ENCODE results near the gene ERC1.
"Not testable (repeated sequence)": the region's sequence is repeated elsewhere in the genome, so short reads cannot be mapped to it uniquely, and the experiment has no call there.

The ERC1 gene

GRCh38 chr12:1034751-1035457 lies 43.9 kb downstream of the ERC1 start:
- Histone ChIP-seq H3K27ac (ENCODE audit: low read length) (no peak overlapping the region), H3K9ac (ENCODE audit: low read length) (no peak overlapping the region), H3K9me3 (ENCODE audit: control insufficient read depth, low read depth, low read length) (no peaks in the 10 kb centered on the region), H3K4me1 (ENCODE audit: control insufficient read depth, low read depth, low read length) (no peaks in the 10 kb centered on the region), H3K27me3 (ENCODE audit: control insufficient read depth, insufficient read depth, low read length) (no peaks in the 10 kb centered on the region), H3K36me3 (ENCODE audit: control insufficient read depth, low read depth, low read length) (no peaks in the 10 kb centered on the region), H3K4me3 (ENCODE audit: low read length) (no peak overlapping the region)

- H3K4me3 ChIP-seq (ENCODE audit: low read length): no peak overlapping the region
- H3K36me3 ChIP-seq (ENCODE audit: control insufficient read depth, low read depth, low read length): no peaks in the 10 kb centered on the region
- H3K9me3 ChIP-seq (ENCODE audit: control insufficient read depth, low read depth, low read length): no peaks in the 10 kb centered on the region
- H3K27me3 ChIP-seq (ENCODE audit: control insufficient read depth, insufficient read depth, low read length): no peaks in the 10 kb centered on the region
- peaks cover 3% of the 10 kb centered on the region for H3K4me1 ChIP-seq (ENCODE audit: control insufficient read depth, low read depth, low read length)
- no peak overlapping the region for H3K27ac ChIP-seq (ENCODE audit: low read length)
- no peak overlapping the region for H3K9ac ChIP-seq (ENCODE audit: low read length)
These were observed 50.5 kb downstream of the ERC1 start for GRCh38 chr12:1041478-1041877.

- H3K36me3 ChIP-seq (ENCODE audit: control insufficient read depth, low read depth, low read length): no peaks in the 10 kb centered on the region
- H3K27ac ChIP-seq (ENCODE audit: low read length): no peak overlapping the region
- H3K9ac ChIP-seq (ENCODE audit: low read length): no peak overlapping the region
These were observed 53.2 kb downstream of the ERC1 start for GRCh38 chr12:1044199-1044598.

GRCh38 chr12:1044696-1045095 lies 53.7 kb downstream of the ERC1 start:
- Histone ChIP-seq H3K9ac (ENCODE audit: low read length) (no peak overlapping the region), H3K9me3 (ENCODE audit: control insufficient read depth, low read depth, low read length) (no peaks in the 10 kb centered on the region), H3K27me3 (ENCODE audit: control insufficient read depth, insufficient read depth, low read length) (no peaks in the 10 kb centered on the region), H3K4me3 (ENCODE audit: low read length) (no peak overlapping the region), H3K27ac (ENCODE audit: low read length) (no peak overlapping the region), H3K4me1 (ENCODE audit: control insufficient read depth, low read depth, low read length) (peaks cover 15% of the 10 kb centered on the region), H3K36me3 (ENCODE audit: control insufficient read depth, low read depth, low read length) (no peaks in the 10 kb centered on the region)

More at GRCh38 chr12:1044199-1044598, 53.2 kb downstream of the ERC1 start:
- no peaks in the 10 kb centered on the region for H3K27me3 ChIP-seq (ENCODE audit: control insufficient read depth, insufficient read depth, low read length)
- H3K9me3 ChIP-seq (ENCODE audit: control insufficient read depth, low read depth, low read length): no peaks in the 10 kb centered on the region
- no peak overlapping the region for H3K4me3 ChIP-seq (ENCODE audit: low read length)
- H3K4me1 ChIP-seq (ENCODE audit: control insufficient read depth, low read depth, low read length): peaks cover 15% of the 10 kb centered on the region

GRCh38 chr12:1046727-1047126 lies 55.7 kb downstream of the ERC1 start:
- H3K4me1 ChIP-seq (ENCODE audit: control insufficient read depth, low read depth, low read length): peaks cover 18% of the 10 kb centered on the region
- no peaks in the 10 kb centered on the region for H3K27me3 ChIP-seq (ENCODE audit: control insufficient read depth, insufficient read depth, low read length)
- H3K4me3 ChIP-seq (ENCODE audit: low read length): no peak overlapping the region
- H3K9me3 ChIP-seq (ENCODE audit: control insufficient read depth, low read depth, low read length): no peaks in the 10 kb centered on the region
- no peak overlapping the region for H3K27ac ChIP-seq (ENCODE audit: low read length)
- no peak overlapping the region for H3K9ac ChIP-seq (ENCODE audit: low read length)
- H3K36me3 ChIP-seq (ENCODE audit: control insufficient read depth, low read depth, low read length): no peaks in the 10 kb centered on the region

GRCh38 chr12:1047898-1048660 lies 57.1 kb downstream of the ERC1 start:
- no peak overlapping the region for H3K27ac ChIP-seq (ENCODE audit: low read length)
- H3K4me3 ChIP-seq (ENCODE audit: low read length): no peak overlapping the region
- no peak overlapping the region for H3K9ac ChIP-seq (ENCODE audit: low read length)
- H3K27me3 ChIP-seq (ENCODE audit: control insufficient read depth, insufficient read depth, low read length): no peaks in the 10 kb centered on the region
- H3K9me3 ChIP-seq (ENCODE audit: control insufficient read depth, low read depth, low read length): no peaks in the 10 kb centered on the region
- H3K4me1 ChIP-seq (ENCODE audit: control insufficient read depth, low read depth, low read length): peaks cover 23% of the 10 kb centered on the region
- no peaks in the 10 kb centered on the region for H3K36me3 ChIP-seq (ENCODE audit: control insufficient read depth, low read depth, low read length)

- Histone ChIP-seq H3K4me1 (ENCODE audit: control insufficient read depth, low read depth, low read length) (peaks cover 40% of the 10 kb centered on the region), H3K27me3 (ENCODE audit: control insufficient read depth, insufficient read depth, low read length) (no peaks in the 10 kb centered on the region), H3K9ac (ENCODE audit: low read length) (no peak overlapping the region), H3K36me3 (ENCODE audit: control insufficient read depth, low read depth, low read length) (no peaks in the 10 kb centered on the region), H3K9me3 (ENCODE audit: control insufficient read depth, low read depth, low read length) (no peaks in the 10 kb centered on the region), H3K4me3 (ENCODE audit: low read length) (no peak overlapping the region), H3K27ac (ENCODE audit: low read length) (no peak overlapping the region)
These were observed 59.2 kb downstream of the ERC1 start for GRCh38 chr12:1050059-1050707.

GRCh38 chr12:1051672-1052071 lies 60.6 kb downstream of the ERC1 start:
- H3K9ac ChIP-seq (ENCODE audit: low read length); H3K27ac ChIP-seq (ENCODE audit: low read length); H3K4me3 ChIP-seq (ENCODE audit: low read length); H3K9me3 ChIP-seq (ENCODE audit: control insufficient read depth, low read depth, low read length); H3K36me3 ChIP-seq (ENCODE audit: control insufficient read depth, low read depth, low read length); H3K27me3 ChIP-seq (ENCODE audit: control insufficient read depth, insufficient read depth, low read length): not testable (repeated sequence)
- peaks cover 53% of the 10 kb centered on the region for H3K4me1 ChIP-seq (ENCODE audit: control insufficient read depth, low read depth, low read length)

GRCh38 chr12:1053690-1054089 lies 62.7 kb downstream of the ERC1 start:
- Histone ChIP-seq H3K9ac (ENCODE audit: low read length) (no peak overlapping the region), H3K36me3 (ENCODE audit: control insufficient read depth, low read depth, low read length) (no peaks in the 10 kb centered on the region), H3K27ac (ENCODE audit: low read length) (no peak overlapping the region), H3K4me3 (ENCODE audit: low read length) (peak overlapping the region; percentile 8), H3K9me3 (ENCODE audit: control insufficient read depth, low read depth, low read length) (peaks cover 7% of the 10 kb centered on the region), H3K27me3 (ENCODE audit: control insufficient read depth, insufficient read depth, low read length) (no peaks in the 10 kb centered on the region), H3K4me1 (ENCODE audit: control insufficient read depth, low read depth, low read length) (peaks cover 46% of the 10 kb centered on the region)

GRCh38 chr12:1054117-1054870 lies 63.3 kb downstream of the ERC1 start:
- H3K27ac ChIP-seq (ENCODE audit: low read length): peak overlapping the region; percentile 17
- H3K4me3 ChIP-seq (ENCODE audit: low read length): peak overlapping the region; percentile 8
- peaks cover 46% of the 10 kb centered on the region for H3K4me1 ChIP-seq (ENCODE audit: control insufficient read depth, low read depth, low read length)
- H3K9ac ChIP-seq (ENCODE audit: low read length): no peak overlapping the region
- no peaks in the 10 kb centered on the region for H3K36me3 ChIP-seq (ENCODE audit: control insufficient read depth, low read depth, low read length)
- H3K9me3 ChIP-seq (ENCODE audit: control insufficient read depth, low read depth, low read length): peaks cover 11% of the 10 kb centered on the region
- no peaks in the 10 kb centered on the region for H3K27me3 ChIP-seq (ENCODE audit: control insufficient read depth, insufficient read depth, low read length)

- peak overlapping the region; percentile 33 for H3K27ac ChIP-seq (ENCODE audit: low read length)
- peak overlapping the region; percentile 26 for H3K4me3 ChIP-seq (ENCODE audit: low read length)
- no peaks in the 10 kb centered on the region for H3K27me3 ChIP-seq (ENCODE audit: control insufficient read depth, insufficient read depth, low read length)
- peaks cover 46% of the 10 kb centered on the region for H3K4me1 ChIP-seq (ENCODE audit: control insufficient read depth, low read depth, low read length)
- H3K36me3 ChIP-seq (ENCODE audit: control insufficient read depth, low read depth, low read length): no peaks in the 10 kb centered on the region
- H3K9me3 ChIP-seq (ENCODE audit: control insufficient read depth, low read depth, low read length): peaks cover 14% of the 10 kb centered on the region
- H3K9ac ChIP-seq (ENCODE audit: low read length): peak overlapping the region; percentile 32
These were observed 65.4 kb downstream of the ERC1 start for GRCh38 chr12:1056390-1056789.

All from iPS-18a (cell line).